ENCODE data around the gene MYO15B.

- TF ChIP-seq CTCF (IDR thresholded peaks at IDR 0.05; ENCODE audit: poor library complexity, severe bottlenecking), result no peak
- no peak for TF ChIP-seq POLR2AphosphoS5 (IDR thresholded peaks at IDR 0.05)
- TF ChIP-seq EZH2 (IDR thresholded peaks at IDR 0.05; ENCODE audit: borderline replicate concordance, insufficient read depth, low read length, poor library complexity, severe bottlenecking), result no peak
- TF ChIP-seq EP300 (conservative IDR thresholded peaks at IDR 0.05; ENCODE audit: poor library complexity, severe bottlenecking), result no peak
- TF ChIP-seq TAF1 (IDR thresholded peaks at IDR 0.05; ENCODE audit: low read depth), result no peak
- TF ChIP-seq REST (IDR thresholded peaks at IDR 0.05; ENCODE audit: borderline replicate concordance), result no peak
- TF ChIP-seq MXI1 (conservative IDR thresholded peaks at IDR 0.05; ENCODE audit: poor library complexity, severe bottlenecking), result no peak
- TF ChIP-seq SMC3 (conservative IDR thresholded peaks at IDR 0.05; ENCODE audit: poor library complexity), result no peak
- TF ChIP-seq RAD21 (conservative IDR thresholded peaks at IDR 0.05), result no peak
These were observed 36.3 kb upstream of the MYO15B start for GRCh38 chr17:75551266-75551665.
